ENCODE measurements around the gene PHF8.

Gene PHF8

GRCh38 chrX:54044126-54044876, at the start of gene PHF8:
PHF8 (minus strand) TSS chrX:54044473; CDS start chrX:54042728, 1,745 bp downstream.
- peak; percentile 90 for DNase-seq (ENCODE audit: low read depth)

DNA sequence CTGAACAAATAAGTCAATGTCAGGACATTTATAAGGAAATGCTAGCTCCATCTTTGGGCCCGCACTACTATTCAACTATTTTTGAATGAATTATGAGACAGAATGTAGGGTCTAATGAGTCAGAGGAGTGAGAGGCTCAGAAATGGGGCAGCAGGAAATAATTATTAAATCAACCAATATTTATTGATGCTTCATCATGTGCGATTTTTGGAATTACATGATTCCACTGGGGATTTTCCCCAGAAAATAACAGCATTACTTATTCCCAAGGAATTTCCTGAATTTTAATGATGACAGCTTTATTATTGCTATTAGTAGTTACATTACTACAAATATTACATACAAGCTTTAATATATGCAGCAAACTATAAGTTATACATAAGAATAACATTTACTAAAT, 49.3 kb upstream of the PHF8 start:
- no peak for DNase-seq (ENCODE audit: low read depth)

DNA sequence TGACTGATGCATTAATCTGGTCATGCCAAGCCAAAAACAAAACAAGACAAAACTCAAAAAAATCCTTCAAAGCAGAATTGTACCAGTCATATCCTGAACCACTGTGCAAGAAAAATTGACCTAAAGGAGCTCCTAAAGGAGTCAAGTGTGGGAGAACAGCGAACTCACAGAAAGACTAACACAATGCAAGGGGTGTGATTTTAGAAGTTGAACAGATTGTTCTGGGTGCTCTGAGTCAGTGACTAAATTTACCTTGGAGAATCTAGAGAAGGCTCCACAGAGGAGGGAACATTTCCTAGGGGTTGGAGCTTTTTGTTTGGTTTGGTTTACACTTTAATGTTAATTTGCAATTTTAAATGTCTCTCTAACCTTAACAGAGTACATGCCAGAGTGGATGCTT, 48.9 kb upstream of the PHF8 start:
- no peak for DNase-seq (ENCODE audit: low read depth)

DNA sequence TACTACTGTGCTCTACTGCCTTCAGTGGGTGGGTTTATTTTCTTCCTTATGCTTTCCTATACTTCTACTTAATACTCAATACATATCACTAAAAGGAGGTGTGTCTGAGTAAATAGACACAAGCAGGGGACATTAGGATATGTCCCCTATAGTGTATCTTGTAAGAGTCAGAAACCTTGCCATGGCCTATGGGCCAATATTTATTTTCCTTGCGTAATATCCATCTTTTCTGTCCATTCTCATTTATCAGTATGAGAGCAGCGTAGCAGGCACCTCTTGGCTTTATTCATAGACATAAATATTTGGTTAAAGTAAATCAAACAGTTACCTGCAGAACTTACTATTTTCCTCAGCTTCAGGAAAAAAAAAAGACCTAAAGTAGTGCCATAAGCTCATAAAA, 46.6 kb upstream of the PHF8 start:
- DNase-seq (ENCODE audit: low read depth), result no peak

GRCh38 chrX:54089191-54089590, 44.9 kb upstream of the PHF8 start:
- no peak for DNase-seq (ENCODE audit: low read depth)

DNA sequence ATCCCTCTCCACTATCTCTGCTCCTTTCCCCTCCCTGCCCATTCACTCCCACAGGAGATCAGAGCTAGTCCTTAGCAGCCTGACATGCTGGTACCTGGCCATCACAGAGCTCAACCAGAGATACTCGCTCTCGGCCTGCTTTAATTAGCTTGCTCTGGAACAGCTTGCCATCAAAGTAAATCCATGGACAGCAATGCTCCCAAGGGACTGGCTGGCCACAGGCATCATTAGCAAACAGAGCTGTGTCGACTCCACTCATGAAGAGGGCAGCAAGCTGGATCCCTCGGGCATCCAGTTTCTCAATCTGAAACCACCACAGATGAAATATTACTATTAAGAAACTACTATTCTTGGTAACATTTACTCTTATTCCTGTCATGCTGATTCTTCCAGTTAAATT, 43.4 kb upstream of the PHF8 start:
- no peak for DNase-seq (ENCODE audit: low read depth)

- no peak for DNase-seq (ENCODE audit: low read depth)
Measured at GRCh38 chrX:54085666-54086065, 41.4 kb upstream of the PHF8 start.

DNA sequence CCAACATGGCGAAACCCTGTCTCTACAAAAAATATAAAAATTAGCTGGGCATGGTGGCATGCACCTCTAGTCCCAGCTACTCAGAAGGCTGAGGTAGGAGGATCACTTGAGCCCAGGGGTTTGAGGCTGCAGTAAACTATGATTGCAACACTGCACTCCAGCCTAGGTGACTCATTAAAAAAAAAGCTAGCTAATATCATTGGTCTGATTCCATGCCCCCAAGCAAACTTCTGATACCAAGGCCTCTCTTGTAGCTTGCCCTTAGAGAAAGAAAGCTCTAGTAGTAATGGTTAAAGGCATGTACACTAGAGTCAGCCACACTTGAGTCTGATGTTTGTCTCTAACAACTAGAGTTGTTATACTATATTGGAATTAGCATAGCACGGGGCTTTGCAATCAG, 32.6 kb upstream of the PHF8 start:
- DNase-seq (ENCODE audit: low read depth), result no peak

- DNase-seq (ENCODE audit: low read depth), result no peak
Measured at GRCh38 chrX:54074826-54075225, 30.6 kb upstream of the PHF8 start.

GRCh38 chrX:54067766-54068165, 23.5 kb upstream of the PHF8 start:
- no peak for DNase-seq (ENCODE audit: low read depth)

DNA sequence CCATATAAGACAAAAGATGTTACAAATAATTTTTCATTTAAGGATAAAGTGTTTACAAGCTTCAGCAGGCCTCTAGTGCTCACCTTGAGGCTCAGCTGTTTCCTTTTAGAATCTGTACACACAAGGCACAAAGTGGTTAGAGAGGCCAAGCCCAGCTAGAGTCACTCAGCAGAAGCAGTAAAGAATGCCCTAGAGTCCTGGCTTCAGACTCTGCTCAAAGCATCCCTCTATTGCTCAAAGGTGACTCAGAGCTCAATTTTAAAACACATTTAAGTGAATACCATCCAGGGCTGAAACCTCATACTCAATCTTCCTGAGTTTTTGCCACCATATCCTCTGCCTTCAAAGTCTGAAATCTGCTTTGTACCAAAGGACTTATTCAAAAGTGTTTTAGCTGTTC, 22.6 kb upstream of the PHF8 start:
- DNase-seq (ENCODE audit: low read depth), result no peak

DNA sequence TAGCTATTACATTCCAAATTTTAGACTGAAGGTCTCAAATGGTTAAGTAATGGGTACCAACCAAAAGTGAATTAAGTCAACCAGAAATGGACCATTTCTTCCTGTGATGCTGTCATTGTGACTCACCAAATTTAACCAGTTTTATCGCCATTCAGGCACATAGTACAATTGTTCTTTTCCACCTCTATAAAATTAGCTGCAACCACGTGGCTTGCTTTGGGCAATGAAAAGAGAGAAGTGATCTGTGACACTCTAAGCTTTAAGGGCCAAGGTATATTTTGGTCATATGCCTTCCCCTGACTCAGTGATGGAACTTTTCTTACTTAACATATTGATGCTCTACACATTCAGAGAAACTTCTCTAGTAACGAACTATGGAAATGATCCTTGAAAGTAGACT, 20.3 kb upstream of the PHF8 start:
- DNase-seq (ENCODE audit: low read depth), result no peak

DNA sequence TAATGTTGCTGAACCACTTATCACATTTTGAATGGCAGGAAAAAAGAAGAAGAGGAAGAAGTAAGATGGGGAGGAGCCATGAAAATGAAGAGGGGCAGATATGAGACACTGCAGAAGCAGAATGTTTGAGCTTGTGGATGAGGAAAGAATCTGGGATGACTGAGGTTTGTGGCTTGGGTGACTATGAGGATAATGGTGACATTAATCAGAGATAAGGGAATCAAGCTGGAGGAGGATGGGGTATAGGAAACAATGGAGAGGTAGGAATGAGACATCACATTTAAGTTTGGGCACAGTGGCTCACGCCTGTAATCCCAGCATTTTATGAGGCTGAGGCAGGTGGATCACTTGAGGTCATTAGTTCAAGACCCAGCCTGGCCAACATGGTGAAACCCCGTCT, 19.1 kb upstream of the PHF8 start:
- DNase-seq (ENCODE audit: low read depth), result no peak

- DNase-seq (ENCODE audit: low read depth), result no peak
Measured at GRCh38 chrX:54049801-54050200, 5.5 kb upstream of the PHF8 start.

GRCh38 chrX:54048412-54048811, 4.1 kb upstream of the PHF8 start:
- DNase-seq (ENCODE audit: low read depth), result no peak

DNA sequence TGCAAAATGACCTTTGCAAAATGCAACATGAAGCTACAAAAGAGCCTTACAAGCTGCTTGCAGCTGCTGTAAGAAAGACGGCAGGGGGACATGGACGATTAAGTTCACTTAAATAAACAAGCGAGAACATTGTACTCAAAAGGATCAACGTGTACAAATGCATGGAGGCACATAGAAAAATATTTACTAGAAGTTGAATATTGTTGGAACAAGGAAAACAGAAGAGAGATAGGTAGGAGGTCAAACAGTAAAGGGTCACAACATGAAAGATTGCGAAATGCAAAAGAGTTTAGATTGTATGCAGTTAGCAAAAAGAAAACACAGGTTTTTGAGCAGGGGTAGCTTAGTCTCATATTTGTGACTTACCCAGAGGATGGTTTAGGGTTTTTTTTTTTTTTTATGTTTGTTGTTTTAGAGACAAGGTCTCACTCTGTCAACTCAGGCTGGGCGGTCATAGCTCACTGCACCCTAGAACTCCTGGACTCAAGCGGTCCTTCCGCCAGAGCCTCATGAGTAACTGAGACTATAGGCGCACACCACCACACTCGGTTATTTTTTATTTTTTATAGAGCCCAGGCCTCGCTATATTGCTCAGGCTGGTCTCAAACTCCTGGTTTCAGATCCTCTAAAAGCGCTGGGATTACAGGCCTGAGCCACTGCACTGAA, 1.4 kb upstream of the PHF8 start:
- DNase-seq (ENCODE audit: low read depth), result no peak

GRCh38 chrX:54044877-54045338, 635 bp upstream of the PHF8 start:
- no peak for DNase-seq (ENCODE audit: low read depth)

- peak; percentile 5 for DNase-seq (ENCODE audit: low read depth)
Measured at GRCh38 chrX:54043541-54044125, 640 bp downstream of the PHF8 start.

DNA sequence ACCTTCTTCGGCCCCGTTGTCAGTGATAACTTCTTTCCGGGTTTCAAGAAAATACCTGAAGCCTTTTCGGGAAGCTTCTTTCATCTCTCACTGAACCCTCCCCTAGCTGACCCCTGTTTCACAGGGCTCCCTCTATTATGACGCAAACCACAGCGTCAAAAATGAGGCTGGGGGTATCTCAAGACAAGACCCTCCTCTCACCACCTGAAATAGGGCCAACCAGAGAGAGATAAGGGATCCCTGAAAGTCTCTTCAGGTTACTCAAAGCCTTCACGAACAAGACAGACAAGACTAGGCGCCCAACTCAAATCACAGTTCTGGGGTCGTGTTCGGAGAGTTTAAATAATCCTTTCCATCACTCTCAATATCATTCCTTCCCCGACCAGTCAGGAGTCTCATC, 1.2 kb downstream of the PHF8 start:
- DNase-seq (ENCODE audit: low read depth), result no peak

DNA sequence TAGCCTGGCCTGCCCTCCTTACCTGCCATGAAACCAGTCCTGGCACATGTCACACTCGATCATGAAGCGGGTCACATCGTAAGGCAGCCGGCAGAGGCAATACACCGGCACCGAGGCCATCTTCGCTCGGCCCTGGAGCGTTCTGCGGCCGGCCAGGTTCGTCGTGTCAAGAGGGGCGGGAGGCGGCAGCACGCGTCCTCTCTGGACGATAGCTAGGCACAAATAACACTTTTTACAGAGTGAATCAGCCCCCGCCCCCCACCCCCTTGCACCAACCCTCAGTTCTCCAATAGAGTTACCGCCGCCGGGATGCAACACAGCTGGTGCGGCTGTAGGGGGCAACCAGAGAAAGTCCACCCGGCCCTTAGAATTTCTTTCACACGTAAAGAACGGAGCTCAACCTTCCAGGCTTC, 1.7 kb downstream of the PHF8 start:
- DNase-seq (ENCODE audit: low read depth), result peak; percentile 9

- DNase-seq (ENCODE audit: low read depth), result no peak
Measured at GRCh38 chrX:54030329-54030728, 13.9 kb downstream of the PHF8 start.

DNA sequence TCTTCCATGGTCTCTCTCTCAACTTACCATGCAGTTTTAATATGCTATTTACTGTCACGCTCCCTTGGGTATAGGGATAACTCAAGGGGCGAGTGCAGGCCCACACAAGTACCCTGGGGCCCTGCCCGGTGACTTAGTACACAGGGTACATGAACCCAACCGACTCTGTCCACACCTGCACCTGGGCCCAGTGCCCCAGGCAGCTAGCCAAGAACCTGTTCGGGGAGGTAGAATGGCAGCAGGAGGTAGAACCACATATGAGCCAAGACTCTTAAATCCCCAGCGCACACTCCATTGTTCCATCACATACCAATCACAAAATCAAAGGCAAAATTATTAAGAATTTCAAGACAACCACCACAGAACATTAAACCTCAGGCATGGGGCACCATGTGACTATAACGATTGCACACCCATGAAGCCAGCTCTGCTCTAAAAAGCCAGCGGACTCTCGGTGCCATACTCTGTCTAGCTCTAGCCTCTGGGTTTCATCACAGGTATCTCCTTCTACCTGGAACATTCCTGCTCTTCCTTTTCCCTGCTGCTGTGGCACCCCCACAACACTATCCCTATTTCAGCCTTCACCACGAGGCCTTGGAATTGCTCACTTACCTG, 14.6 kb downstream of the PHF8 start:
- DNase-seq (ENCODE audit: low read depth), result no peak

- no peak for DNase-seq (ENCODE audit: low read depth)
Measured at GRCh38 chrX:54024350-54024749, 19.9 kb downstream of the PHF8 start.

All from stimulated activated CD8-positive, alpha-beta memory T cell treated with anti-CD3 and anti-CD28 coated beads, Interleukin-4, amount 100 ng/mL, for 24 hours (primary cell).